Panc1 (cell line): ENCODE data around the gene PEX13.

Source experiments
- CTCF ChIP-seq: fragments of 450-650 bp; IDR thresholded peaks from 2 replicates; pipeline ENCODE4 v1.5.1; 2017; ENCODE audit warnings: mild to moderate bottlenecking
- POLR2AphosphoS5 ChIP-seq: IDR thresholded peaks from 2 replicates; pipeline ENCODE4 v1.6.1; 2012; ENCODE audit warnings: mild to moderate bottlenecking, low read depth, low read length, moderate library complexity
- REST ChIP-seq, 2 experiments: IDR thresholded peaks; 2 replicates each; pipeline ENCODE4 v1.6.1; 2011 to 2012; ENCODE audit warnings: low read depth in 2 of 2, control low read depth in 1 of 2, low read length in 1 of 2, mild to moderate bottlenecking in 1 of 2, moderate library complexity in 1 of 2; ENCODE audit not compliant: insufficient read depth in 1 of 2
- SIN3A ChIP-seq: IDR thresholded peaks from 2 replicates; pipeline ENCODE4 v1.6.1; 2012; ENCODE audit warnings: low read depth, mild to moderate bottlenecking, low read length, moderate library complexity, borderline replicate concordance; ENCODE audit not compliant: insufficient read depth
- TCF7L2 ChIP-seq: IDR thresholded peaks from 2 replicates; pipeline ENCODE4 v1.6.1; 2011; ENCODE audit warnings: mild to moderate bottlenecking, low read depth, low read length, inconsistent platforms

- no peak for TF ChIP-seq CTCF
- TF ChIP-seq POLR2AphosphoS5, result no peak
- TF ChIP-seq TCF7L2, result no peak
- no peak for TF ChIP-seq SIN3A
- TF ChIP-seq REST (IDR thresholded peaks at IDR 0.05; ENCODE audit: insufficient read depth in 1 of 2, low read depth in 2 of 2, low read length in 1 of 2), result no peak
These were observed 40.5 kb upstream of the PEX13 start for GRCh38 chr2:60976875-60977561.
